Skeletal muscle tissue (tissue), 4 donors: ENCODE data around the gene UGT1A4. TPM values are rescaled to one million over a fixed set of nuclear protein-coding genes. Genes with fewer than 3 reads are reported as not detected.

Experiments
- H3K27ac ChIP-seq: one replicate; pipeline ENCODE4 v1.7.0; 2013; ENCODE audit warnings: mild to moderate bottlenecking, low read depth, low read length, inconsistent platforms
- H3K27me3 ChIP-seq, 3 donors: one replicate each; pipeline ENCODE4 v1.7.0; 2013; ENCODE audit warnings: low read length in 3 of 3; ENCODE audit not compliant: control insufficient read depth in 3 of 3, insufficient read depth in 3 of 3
- H3K36me3 ChIP-seq, 3 donors: one replicate each; pipeline ENCODE4 v1.7.0; 2013; ENCODE audit warnings: low read length in 3 of 3; ENCODE audit not compliant: control insufficient read depth in 3 of 3, insufficient read depth in 3 of 3
- H3K4me1 ChIP-seq, 3 donors: one replicate each; pipeline ENCODE4 v1.7.0; 2013; ENCODE audit warnings: low read length in 3 of 3, mild to moderate bottlenecking in 3 of 3; ENCODE audit not compliant: control insufficient read depth in 3 of 3, insufficient read depth in 3 of 3
- H3K4me3 ChIP-seq, 3 donors: one replicate each; pipeline ENCODE4 v1.7.0; 2013; ENCODE audit warnings: low read length in 3 of 3
- H3K9ac ChIP-seq, 3 donors: one replicate each; pipeline ENCODE4 v1.7.0; 2013; ENCODE audit warnings: low read length in 3 of 3, mild to moderate bottlenecking in 3 of 3, moderate library complexity in 2 of 3, low read depth in 1 of 3
- H3K9me3 ChIP-seq, 3 donors: one replicate each; pipeline ENCODE4 v1.7.0; 2013; ENCODE audit warnings: low read length in 3 of 3; ENCODE audit not compliant: control insufficient read depth in 3 of 3
- total RNA-seq: library from RNA; depleted of rRNA; stranded (reverse); fragments of >200 nt; gene quantifications from one replicate; pipeline ENCODE4 v1.2.3, GENCODE V29; 2014
- donor health status: Osteomylitis.

UGT1A4 gene
- total RNA-seq, 1 donor from 2014 or later = not detected

GRCh38 chr2:233816334-233816733, 97.8 kb downstream of the UGT1A4 start:
- peak overlapping the region; percentile 23 for H3K27ac ChIP-seq
- peaks cover 0 to 5% (median 3%) of the 10 kb centered on the region in 3 donors for H3K27me3 ChIP-seq
- H3K4me3 ChIP-seq = no peak overlapping the region
- no peak overlapping the region for H3K9ac ChIP-seq
- no peaks in the 10 kb centered on the region for H3K4me1 ChIP-seq
- H3K9me3 ChIP-seq = no peaks in the 10 kb centered on the region
- H3K36me3 ChIP-seq = no peaks in the 10 kb centered on the region

DNA sequence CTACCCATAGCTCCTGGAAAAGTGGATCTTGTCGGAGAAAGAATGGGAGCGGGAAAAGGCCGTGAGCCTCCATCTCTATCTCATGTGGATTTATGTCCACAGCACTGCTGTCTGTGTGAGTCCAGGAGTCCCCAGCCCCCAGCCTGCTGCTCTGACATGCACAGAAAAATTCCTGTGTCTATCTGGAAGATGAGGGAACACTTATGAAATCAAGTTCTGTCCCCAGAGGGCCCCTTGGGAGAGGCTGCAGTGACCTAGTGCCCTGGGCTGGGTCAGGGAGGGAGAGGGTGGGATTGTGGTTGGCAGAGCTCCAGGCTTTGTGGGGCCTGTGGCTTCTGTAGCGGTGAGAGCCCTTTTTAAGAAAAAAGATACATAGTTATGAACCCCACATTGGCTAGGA, 98.2 kb downstream of the UGT1A4 start:
- peak overlapping the region; percentile 23 for H3K27ac ChIP-seq
- no peaks in the 10 kb centered on the region for H3K36me3 ChIP-seq
- peaks cover 0 to 5% (median 3%) of the 10 kb centered on the region in 3 donors for H3K27me3 ChIP-seq
- no peaks in the 10 kb centered on the region for H3K4me1 ChIP-seq
- H3K9me3 ChIP-seq = no peaks in the 10 kb centered on the region
- no peak overlapping the region for H3K4me3 ChIP-seq
- H3K9ac ChIP-seq = no peak overlapping the region

GRCh38 chr2:233817361-233817911, 98.9 kb downstream of the UGT1A4 start:
- H3K9me3 ChIP-seq = no peaks in the 10 kb centered on the region
- no peak overlapping the region for H3K9ac ChIP-seq
- H3K4me1 ChIP-seq = no peaks in the 10 kb centered on the region
- H3K36me3 ChIP-seq = no peaks in the 10 kb centered on the region
- peaks cover 0 to 5% (median 3%) of the 10 kb centered on the region in 3 donors for H3K27me3 ChIP-seq
- no peak overlapping the region for H3K4me3 ChIP-seq
- H3K27ac ChIP-seq = no peak overlapping the region

- no peaks in the 10 kb centered on the region for H3K9me3 ChIP-seq
- H3K27ac ChIP-seq = no peak overlapping the region
- no peak overlapping the region for H3K9ac ChIP-seq
- H3K4me1 ChIP-seq = no peaks in the 10 kb centered on the region
- no peak overlapping the region for H3K4me3 ChIP-seq
- H3K27me3 ChIP-seq = peaks cover 0 to 5% (median 3%) of the 10 kb centered on the region in 3 donors
- H3K36me3 ChIP-seq = no peaks in the 10 kb centered on the region
These were observed 99.6 kb downstream of the UGT1A4 start for GRCh38 chr2:233817995-233818638.

- H3K36me3 ChIP-seq = no peaks in the 10 kb centered on the region
- H3K27ac ChIP-seq = no peak overlapping the region
- H3K4me1 ChIP-seq = no peaks in the 10 kb centered on the region
- H3K9ac ChIP-seq = no peak overlapping the region
- no peaks in the 10 kb centered on the region for H3K9me3 ChIP-seq
- no peak overlapping the region for H3K4me3 ChIP-seq
- peaks cover 0 to 5% (median 3%) of the 10 kb centered on the region in 3 donors for H3K27me3 ChIP-seq
These were observed 100.4 kb downstream of the UGT1A4 start for GRCh38 chr2:233818639-233819621.

GRCh38 chr2:233819884-233820773, 101.6 kb downstream of the UGT1A4 start:
- Histone ChIP-seq H3K27me3 (peaks cover 0 to 5% (median 3%) of the 10 kb centered on the region in 3 donors), H3K4me1 (no peaks in the 10 kb centered on the region), H3K9me3 (no peaks in the 10 kb centered on the region), H3K27ac (no peak overlapping the region), H3K36me3 (no peaks in the 10 kb centered on the region), H3K4me3 (no peak overlapping the region), H3K9ac (no peak overlapping the region)

DNA sequence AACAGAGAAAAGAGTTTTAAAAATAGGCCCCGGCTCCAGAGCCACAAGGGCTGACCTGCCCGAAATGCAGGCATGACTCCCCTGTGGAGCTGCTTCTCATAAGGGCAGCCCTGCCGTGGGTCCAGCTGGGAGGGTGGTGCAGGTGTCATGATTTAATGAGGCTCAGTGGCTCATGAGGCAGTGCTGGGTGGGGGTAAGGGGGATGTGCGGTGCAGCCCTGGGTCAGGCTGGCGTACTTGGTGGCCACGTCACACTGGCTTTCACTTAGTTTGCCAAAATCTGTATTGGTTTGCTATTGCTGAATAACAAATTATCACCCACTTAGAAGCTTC, 102.2 kb downstream of the UGT1A4 start:
- H3K4me1 ChIP-seq = no peaks in the 10 kb centered on the region
- H3K27me3 ChIP-seq = peaks cover 0 to 5% (median 3%) of the 10 kb centered on the region in 3 donors
- no peaks in the 10 kb centered on the region for H3K9me3 ChIP-seq
- no peak overlapping the region for H3K4me3 ChIP-seq
- no peaks in the 10 kb centered on the region for H3K36me3 ChIP-seq
- no peak overlapping the region for H3K9ac ChIP-seq
- no peak overlapping the region for H3K27ac ChIP-seq

- H3K27ac ChIP-seq = no peak overlapping the region
- H3K36me3 ChIP-seq = no peaks in the 10 kb centered on the region
- no peaks in the 10 kb centered on the region for H3K4me1 ChIP-seq
- no peaks in the 10 kb centered on the region for H3K9me3 ChIP-seq
- peaks cover 0 to 5% (median 3%) of the 10 kb centered on the region in 3 donors for H3K27me3 ChIP-seq
- H3K9ac ChIP-seq = no peak overlapping the region
- no peak overlapping the region for H3K4me3 ChIP-seq
These were observed 102.7 kb downstream of the UGT1A4 start for GRCh38 chr2:233821196-233821595.

GRCh38 chr2:233821709-233822100, 103.2 kb downstream of the UGT1A4 start:
- Histone ChIP-seq H3K27ac (no peak overlapping the region), H3K4me1 (no peaks in the 10 kb centered on the region), H3K36me3 (no peaks in the 10 kb centered on the region), H3K9ac (no peak overlapping the region), H3K27me3 (peaks cover 0 to 5% (median 3%) of the 10 kb centered on the region in 3 donors), H3K4me3 (no peak overlapping the region), H3K9me3 (peaks cover 0 to 2% (median 0%) of the 10 kb centered on the region in 3 donors)
